Measurements from ENCODE around the gene EXTL1. TPM values are rescaled to one million over a fixed set of nuclear protein-coding genes. Genes with fewer than 3 reads are reported as not detected.

EXTL1 gene
- total RNA-seq, 1 donor from 2014 or later = 0.49 TPM

- intact Hi-C loops (cut with DNase I) = no loop called here
- Histone ChIP-seq H3K4me3 (no peak overlapping the region), H3K27ac (no peak overlapping the region), H3K36me3 (no peaks in the 10 kb centered on the region), H3K4me1 (no peaks in the 10 kb centered on the region), H3K9me3 (no peaks in the 10 kb centered on the region), H3K27me3 (peaks cover 19% of the 10 kb centered on the region)
- ATAC-seq (no peak), DNase-seq (no peak)
- TF ChIP-seq CTCF (IDR thresholded peaks at IDR 0.05) = no peak
These were observed 35.6 kb downstream of the EXTL1 start for GRCh38 chr1:26057189-26057588.

GRCh38 chr1:26058052-26058595, 36.5 kb downstream of the EXTL1 start:
- H3K4me1 ChIP-seq = no peaks in the 10 kb centered on the region
- peaks cover 19% of the 10 kb centered on the region for H3K27me3 ChIP-seq
- ATAC-seq (no peak), DNase-seq (no peak)
- no peak overlapping the region for H3K4me3 ChIP-seq
- no peaks in the 10 kb centered on the region for H3K9me3 ChIP-seq
- H3K27ac ChIP-seq = no peak overlapping the region
- no peak for TF ChIP-seq CTCF (IDR thresholded peaks at IDR 0.05)
- no peaks in the 10 kb centered on the region for H3K36me3 ChIP-seq
- intact Hi-C loops (cut with DNase I) = no loop called here

GRCh38 chr1:26059906-26060305, 38.3 kb downstream of the EXTL1 start:
- Histone ChIP-seq H3K9me3 (no peaks in the 10 kb centered on the region), H3K27ac (no peak overlapping the region), H3K4me3 (no peak overlapping the region), H3K36me3 (no peaks in the 10 kb centered on the region), H3K4me1 (no peaks in the 10 kb centered on the region), H3K27me3 (peaks cover 10% of the 10 kb centered on the region)
- intact Hi-C loops (cut with DNase I) = no loop called here
- no peak for TF ChIP-seq CTCF (IDR thresholded peaks at IDR 0.05)
- no peak for ATAC-seq
- no peak for DNase-seq

- no peaks in the 10 kb centered on the region for H3K36me3 ChIP-seq
- H3K27ac ChIP-seq = no peak overlapping the region
- no peak for TF ChIP-seq CTCF (IDR thresholded peaks at IDR 0.05)
- no peak overlapping the region for H3K4me3 ChIP-seq
- no peak for ATAC-seq
- H3K4me1 ChIP-seq = no peaks in the 10 kb centered on the region
- no peak for DNase-seq
- intact Hi-C loops (cut with DNase I) = no loop called here
- H3K27me3 ChIP-seq = peaks cover 5% of the 10 kb centered on the region
- no peaks in the 10 kb centered on the region for H3K9me3 ChIP-seq
These were observed 39.4 kb downstream of the EXTL1 start for GRCh38 chr1:26060832-26061574.

GRCh38 chr1:26064553-26064952, 43.0 kb downstream of the EXTL1 start:
- H3K9me3 ChIP-seq = no peaks in the 10 kb centered on the region
- intact Hi-C loops (cut with DNase I) = no loop called here
- no peaks in the 10 kb centered on the region for H3K36me3 ChIP-seq
- DNase-seq = no peak
- H3K27me3 ChIP-seq = no peaks in the 10 kb centered on the region
- no peak for ATAC-seq
- no peak for TF ChIP-seq CTCF (IDR thresholded peaks at IDR 0.05)
- no peak overlapping the region for H3K4me3 ChIP-seq
- no peaks in the 10 kb centered on the region for H3K4me1 ChIP-seq
- no peak overlapping the region for H3K27ac ChIP-seq

Measured in upper lobe of right lung (tissue), 1 donor.